HG03025 (cell line): ENCODE results near the gene ZNF488.

Experiments
- ATAC-seq: cut with Tn5 transposase; IDR thresholded peaks from one replicate; pipeline ENCODE4 v1.9.1; 2021; ENCODE audit warnings: mild to moderate bottlenecking, moderate library complexity; ENCODE audit not compliant: unreplicated experiment, low FRiP score

ZNF488 gene

GRCh38 chr10:47317251-47317650 is 66.8 kb downstream of the ZNF488 start:
- ATAC-seq: no peak

GRCh38 chr10:47316131-47316530 is 68.0 kb downstream of the ZNF488 start:
- ATAC-seq: no peak
